Measurements from ENCODE around the gene NUB1.

DNA sequence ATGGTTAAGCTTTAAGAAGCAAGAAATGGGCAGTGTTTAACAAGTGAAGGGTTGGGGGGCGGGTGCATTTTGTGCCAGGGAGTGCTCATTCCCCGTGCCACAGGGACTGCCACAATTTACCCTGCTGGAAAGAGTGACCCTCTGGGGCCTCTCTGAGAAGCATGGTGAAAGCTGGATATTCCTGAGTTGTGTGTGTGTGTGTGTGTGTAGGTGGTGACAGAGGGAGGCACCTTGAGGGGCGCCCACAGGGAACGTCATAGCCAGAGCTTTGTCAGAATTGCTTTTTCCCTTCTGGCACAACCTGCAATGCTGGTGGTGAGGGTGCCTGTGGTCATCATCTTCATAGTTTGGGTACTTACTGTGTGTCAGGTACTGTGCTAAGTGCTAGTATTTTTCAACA, 70.7 kb downstream of the NUB1 start:
- TF ChIP-seq, protein P1, sequence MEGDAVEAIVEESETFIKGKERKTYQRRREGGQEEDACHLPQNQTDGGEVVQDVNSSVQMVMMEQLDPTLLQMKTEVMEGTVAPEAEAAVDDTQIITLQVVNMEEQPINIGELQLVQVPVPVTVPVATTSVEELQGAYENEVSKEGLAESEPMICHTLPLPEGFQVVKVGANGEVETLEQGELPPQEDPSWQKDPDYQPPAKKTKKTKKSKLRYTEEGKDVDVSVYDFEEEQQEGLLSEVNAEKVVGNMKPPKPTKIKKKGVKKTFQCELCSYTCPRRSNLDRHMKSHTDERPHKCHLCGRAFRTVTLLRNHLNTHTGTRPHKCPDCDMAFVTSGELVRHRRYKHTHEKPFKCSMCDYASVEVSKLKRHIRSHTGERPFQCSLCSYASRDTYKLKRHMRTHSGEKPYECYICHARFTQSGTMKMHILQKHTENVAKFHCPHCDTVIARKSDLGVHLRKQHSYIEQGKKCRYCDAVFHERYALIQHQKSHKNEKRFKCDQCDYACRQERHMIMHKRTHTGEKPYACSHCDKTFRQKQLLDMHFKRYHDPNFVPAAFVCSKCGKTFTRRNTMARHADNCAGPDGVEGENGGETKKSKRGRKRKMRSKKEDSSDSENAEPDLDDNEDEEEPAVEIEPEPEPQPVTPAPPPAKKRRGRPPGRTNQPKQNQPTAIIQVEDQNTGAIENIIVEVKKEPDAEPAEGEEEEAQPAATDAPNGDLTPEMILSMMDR (IDR thresholded peaks at IDR 0.05) = no peak
- TF ChIP-seq YY1 (IDR thresholded peaks at IDR 0.05; ENCODE audit: low read depth) = no peak
- TF ChIP-seq EP300 (IDR thresholded peaks at IDR 0.05; ENCODE audit: borderline replicate concordance in 1 of 2, low read depth in 1 of 2, low read length in 1 of 2) = no peak
- no peak for TF ChIP-seq SMC3 (IDR thresholded peaks at IDR 0.05; ENCODE audit: low read depth, low read length)
- TF ChIP-seq, protein P2, sequence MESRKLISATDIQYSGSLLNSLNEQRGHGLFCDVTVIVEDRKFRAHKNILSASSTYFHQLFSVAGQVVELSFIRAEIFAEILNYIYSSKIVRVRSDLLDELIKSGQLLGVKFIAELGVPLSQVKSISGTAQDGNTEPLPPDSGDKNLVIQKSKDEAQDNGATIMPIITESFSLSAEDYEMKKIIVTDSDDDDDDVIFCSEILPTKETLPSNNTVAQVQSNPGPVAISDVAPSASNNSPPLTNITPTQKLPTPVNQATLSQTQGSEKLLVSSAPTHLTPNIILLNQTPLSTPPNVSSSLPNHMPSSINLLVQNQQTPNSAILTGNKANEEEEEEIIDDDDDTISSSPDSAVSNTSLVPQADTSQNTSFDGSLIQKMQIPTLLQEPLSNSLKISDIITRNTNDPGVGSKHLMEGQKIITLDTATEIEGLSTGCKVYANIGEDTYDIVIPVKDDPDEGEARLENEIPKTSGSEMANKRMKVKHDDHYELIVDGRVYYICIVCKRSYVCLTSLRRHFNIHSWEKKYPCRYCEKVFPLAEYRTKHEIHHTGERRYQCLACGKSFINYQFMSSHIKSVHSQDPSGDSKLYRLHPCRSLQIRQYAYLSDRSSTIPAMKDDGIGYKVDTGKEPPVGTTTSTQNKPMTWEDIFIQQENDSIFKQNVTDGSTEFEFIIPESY (IDR thresholded peaks at IDR 0.05; ENCODE audit: borderline replicate concordance, low read depth) = no peak
- no peak for TF ChIP-seq TAF1 (IDR thresholded peaks at IDR 0.05; ENCODE audit: borderline replicate concordance, low read depth, low read length)
- no peak for TF ChIP-seq MXI1 (IDR thresholded peaks at IDR 0.05; ENCODE audit: low read depth, low read length)
- TF ChIP-seq POLR2AphosphoS5 (IDR thresholded peaks at IDR 0.05; ENCODE audit: low read depth, low read length) = no peak

All from SK-N-SH (cell line).